HUES48 (cell line): ENCODE data around the gene YPEL1.

Experiments used
- H3K27ac ChIP-seq: one replicate; pipeline ENCODE4 v1.7.0; 2013; ENCODE audit warnings: low read depth, low read length, inconsistent platforms
- H3K27me3 ChIP-seq: 2 replicates; pipeline ENCODE4 v1.6.1; 2013; ENCODE audit warnings: mild to moderate bottlenecking, low read length; ENCODE audit not compliant: control insufficient read depth, insufficient read depth
- H3K36me3 ChIP-seq: 2 replicates; pipeline ENCODE4 v1.6.1; 2013; ENCODE audit warnings: low read length; ENCODE audit not compliant: control insufficient read depth, insufficient read depth
- H3K4me1 ChIP-seq: 2 replicates; pipeline ENCODE4 v1.6.1; 2013; ENCODE audit warnings: mild to moderate bottlenecking, low read length; ENCODE audit not compliant: control insufficient read depth, insufficient read depth
- H3K4me3 ChIP-seq: 2 replicates; pipeline ENCODE4 v1.5.1; 2013; ENCODE audit warnings: mild to moderate bottlenecking, low read depth, low read length
- H3K9ac ChIP-seq: 2 replicates; pipeline ENCODE4 v1.6.1; 2013; ENCODE audit warnings: mild to moderate bottlenecking, low read depth, low read length, moderate library complexity
- H3K9me3 ChIP-seq: 2 replicates; pipeline ENCODE4 v1.6.1; 2013; ENCODE audit warnings: low read length; ENCODE audit not compliant: control insufficient read depth, insufficient read depth

Gene YPEL1

GRCh38 chr22:21687685-21688259 lies 47.8 kb downstream of the YPEL1 start:
- Histone ChIP-seq H3K27me3 (no peaks in the 10 kb centered on the region), H3K9me3 (no peaks in the 10 kb centered on the region), H3K4me1 (no peaks in the 10 kb centered on the region), H3K36me3 (peaks cover 44% of the 10 kb centered on the region), H3K9ac (no peak overlapping the region), H3K27ac (no peak overlapping the region), H3K4me3 (no peak overlapping the region)

GRCh38 chr22:21686634-21687393 lies 48.8 kb downstream of the YPEL1 start:
- no peak overlapping the region for H3K9ac ChIP-seq
- no peaks in the 10 kb centered on the region for H3K9me3 ChIP-seq
- no peak overlapping the region for H3K4me3 ChIP-seq
- H3K36me3 ChIP-seq = peaks cover 54% of the 10 kb centered on the region
- no peaks in the 10 kb centered on the region for H3K27me3 ChIP-seq
- no peak overlapping the region for H3K27ac ChIP-seq
- no peaks in the 10 kb centered on the region for H3K4me1 ChIP-seq

- no peak overlapping the region for H3K9ac ChIP-seq
- peaks cover 56% of the 10 kb centered on the region for H3K36me3 ChIP-seq
- H3K4me1 ChIP-seq = no peaks in the 10 kb centered on the region
Measured at GRCh38 chr22:21686193-21686608, 49.4 kb downstream of the YPEL1 start.

GRCh38 chr22:21685164-21685513 lies 50.5 kb downstream of the YPEL1 start:
- Histone ChIP-seq H3K4me1 (no peaks in the 10 kb centered on the region), H3K9ac (no peak overlapping the region), H3K4me3 (no peak overlapping the region), H3K27me3 (no peaks in the 10 kb centered on the region), H3K36me3 (peaks cover 61% of the 10 kb centered on the region), H3K9me3 (no peaks in the 10 kb centered on the region), H3K27ac (no peak overlapping the region)

More at GRCh38 chr22:21686193-21686608, 49.4 kb downstream of the YPEL1 start:
- Histone ChIP-seq H3K9me3 (no peaks in the 10 kb centered on the region), H3K27me3 (no peaks in the 10 kb centered on the region), H3K4me3 (no peak overlapping the region), H3K27ac (no peak overlapping the region)

- Histone ChIP-seq H3K27ac (no peak overlapping the region), H3K36me3 (peaks cover 59% of the 10 kb centered on the region), H3K9me3 (no peaks in the 10 kb centered on the region), H3K4me3 (no peak overlapping the region), H3K27me3 (no peaks in the 10 kb centered on the region), H3K4me1 (no peaks in the 10 kb centered on the region), H3K9ac (no peak overlapping the region)
Measured at GRCh38 chr22:21684492-21685163, 51.0 kb downstream of the YPEL1 start.

- Histone ChIP-seq H3K9me3 (no peaks in the 10 kb centered on the region), H3K4me3 (no peak overlapping the region), H3K36me3 (peaks cover 56% of the 10 kb centered on the region), H3K27me3 (no peaks in the 10 kb centered on the region), H3K27ac (no peak overlapping the region), H3K4me1 (no peaks in the 10 kb centered on the region), H3K9ac (no peak overlapping the region)
Measured at GRCh38 chr22:21683401-21683811, 52.2 kb downstream of the YPEL1 start.

- H3K4me1 ChIP-seq = no peaks in the 10 kb centered on the region
- no peaks in the 10 kb centered on the region for H3K9me3 ChIP-seq
- H3K27ac ChIP-seq = no peak overlapping the region
- no peak overlapping the region for H3K9ac ChIP-seq
- no peaks in the 10 kb centered on the region for H3K27me3 ChIP-seq
- H3K4me3 ChIP-seq = no peak overlapping the region
- H3K36me3 ChIP-seq = peaks cover 54% of the 10 kb centered on the region
Measured at GRCh38 chr22:21682385-21683175, 53.0 kb downstream of the YPEL1 start.

- H3K36me3 ChIP-seq = peaks cover 50% of the 10 kb centered on the region
- H3K27ac ChIP-seq = no peak overlapping the region
- no peaks in the 10 kb centered on the region for H3K27me3 ChIP-seq
- H3K4me1 ChIP-seq = no peaks in the 10 kb centered on the region
- H3K9ac ChIP-seq = no peak overlapping the region
- no peaks in the 10 kb centered on the region for H3K9me3 ChIP-seq
- H3K4me3 ChIP-seq = no peak overlapping the region
Measured at GRCh38 chr22:21681566-21682370, 53.8 kb downstream of the YPEL1 start.

- no peaks in the 10 kb centered on the region for H3K9me3 ChIP-seq
- peaks cover 42% of the 10 kb centered on the region for H3K36me3 ChIP-seq
- H3K4me3 ChIP-seq = no peak overlapping the region
- H3K27ac ChIP-seq = no peak overlapping the region
- no peaks in the 10 kb centered on the region for H3K27me3 ChIP-seq
- H3K9ac ChIP-seq = no peak overlapping the region
- no peaks in the 10 kb centered on the region for H3K4me1 ChIP-seq
Measured at GRCh38 chr22:21680830-21681565, 54.6 kb downstream of the YPEL1 start.

GRCh38 chr22:21679383-21679782 lies 56.2 kb downstream of the YPEL1 start:
- Histone ChIP-seq H3K4me1 (no peaks in the 10 kb centered on the region), H3K9me3 (no peaks in the 10 kb centered on the region), H3K27me3 (no peaks in the 10 kb centered on the region), H3K27ac (no peak overlapping the region), H3K36me3 (peaks cover 43% of the 10 kb centered on the region), H3K9ac (no peak overlapping the region), H3K4me3 (no peak overlapping the region)
